SJCRH30 (cell line): ENCODE data around the gene SELE. TPM values are rescaled to one million over a fixed set of nuclear protein-coding genes. Genes with fewer than 3 reads are reported as not detected.

Experiments used
- DNase-seq, 2 experiments: peaks; one replicate each; pipeline ENCODE4 v3.0.0-alpha.2; 2015 to 2020
- H3K27ac ChIP-seq: fragments of 250-450 bp; sonication (Bioruptor Pico); 2 replicates; pipeline ENCODE4 v1.5.1; 2020; ENCODE audit warnings: mild to moderate bottlenecking, moderate library complexity
- H3K27me3 ChIP-seq: fragments of 250-450 bp; sonication (Bioruptor Pico); 2 replicates; pipeline ENCODE4 v1.5.1; 2020; ENCODE audit warnings: mild to moderate bottlenecking, moderate library complexity
- H3K36me3 ChIP-seq: fragments of 250-450 bp; sonication (Bioruptor Pico); 2 replicates; pipeline ENCODE4 v1.5.1; 2020; ENCODE audit warnings: mild to moderate bottlenecking, moderate library complexity
- H3K4me1 ChIP-seq: fragments of 250-450 bp; sonication (Bioruptor Pico); 2 replicates; pipeline ENCODE4 v1.5.1; 2020; ENCODE audit warnings: mild to moderate bottlenecking, moderate library complexity
- H3K4me3 ChIP-seq: fragments of 250-450 bp; sonication (Bioruptor Pico); 2 replicates; pipeline ENCODE4 v1.5.1; 2020; ENCODE audit warnings: mild to moderate bottlenecking, moderate library complexity
- H3K9me3 ChIP-seq: fragments of 250-450 bp; sonication (Bioruptor Pico); replicated peaks from 2 replicates; pipeline ENCODE4 v1.5.1; 2020; ENCODE audit warnings: mild to moderate bottlenecking, moderate library complexity
- total RNA-seq: library from RNA; depleted of rRNA; stranded (reverse); fragments of >200 nt; shearing (Covaris generic); gene quantifications from 2 replicates; pipeline ENCODE4 v1.2.3, GENCODE V29; 2014; rRNA removed

Gene SELE
- total RNA-seq, 1 experiment from 2014 or later, result not detected

DNA sequence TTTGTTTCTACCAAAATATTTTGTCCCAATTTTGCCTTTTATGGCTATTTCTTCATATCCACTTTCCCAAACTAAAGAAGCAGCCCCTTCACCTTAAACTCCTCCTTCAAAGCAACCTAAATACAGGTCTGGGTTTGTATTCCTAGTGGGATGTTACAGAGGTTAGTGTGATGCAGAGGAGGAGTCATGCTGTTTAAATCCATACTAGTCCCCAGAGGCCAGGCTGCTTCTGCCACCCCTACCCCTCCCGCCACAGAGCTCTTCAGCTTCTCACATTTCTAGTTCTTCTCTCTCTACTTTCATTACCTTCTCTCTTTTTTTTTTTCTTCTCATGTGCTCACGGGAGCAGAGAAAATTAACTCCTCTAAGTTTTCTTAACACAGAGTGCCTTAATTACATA is 51.8 kb downstream of the SELE start:
- no peak overlapping the region for H3K27ac ChIP-seq
- H3K27me3 ChIP-seq, result no peaks in the 10 kb centered on the region
- no peaks in the 10 kb centered on the region for H3K4me1 ChIP-seq
- H3K9me3 ChIP-seq, result no peaks in the 10 kb centered on the region
- DNase-seq, result no peak
- no peaks in the 10 kb centered on the region for H3K36me3 ChIP-seq
- no peak overlapping the region for H3K4me3 ChIP-seq

GRCh38 chr1:169681140-169681539 is 52.7 kb downstream of the SELE start:
- DNase-seq, result no peak
- H3K27me3 ChIP-seq, result no peaks in the 10 kb centered on the region
- no peak overlapping the region for H3K4me3 ChIP-seq
- no peaks in the 10 kb centered on the region for H3K36me3 ChIP-seq
- no peaks in the 10 kb centered on the region for H3K4me1 ChIP-seq
- no peaks in the 10 kb centered on the region for H3K9me3 ChIP-seq
- H3K27ac ChIP-seq, result no peak overlapping the region

- no peaks in the 10 kb centered on the region for H3K9me3 ChIP-seq
- no peak overlapping the region for H3K4me3 ChIP-seq
- no peaks in the 10 kb centered on the region for H3K4me1 ChIP-seq
- no peak for DNase-seq
- H3K27ac ChIP-seq, result no peak overlapping the region
- no peaks in the 10 kb centered on the region for H3K36me3 ChIP-seq
- H3K27me3 ChIP-seq, result no peaks in the 10 kb centered on the region
These were observed 53.4 kb downstream of the SELE start for GRCh38 chr1:169680377-169681019.

DNA sequence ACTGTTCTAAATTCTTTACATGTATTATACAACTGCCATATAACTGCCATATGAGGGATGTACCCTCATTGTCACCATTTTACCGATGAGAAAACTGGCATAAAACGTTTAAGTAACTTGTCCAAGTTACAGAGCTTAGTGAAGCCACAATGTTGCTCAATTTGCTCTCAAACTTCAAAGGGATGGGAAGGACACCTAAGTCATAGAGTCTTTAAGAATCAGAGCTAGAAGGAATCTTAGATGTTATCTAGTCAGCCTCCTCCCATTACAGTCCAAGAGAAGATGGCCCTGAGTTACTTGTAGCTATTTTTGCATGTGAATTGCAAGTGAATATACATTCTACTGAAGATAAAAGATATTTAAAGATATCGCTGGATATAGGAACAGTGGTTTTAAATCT is 54.2 kb downstream of the SELE start:
- no peaks in the 10 kb centered on the region for H3K4me1 ChIP-seq
- H3K9me3 ChIP-seq, result no peaks in the 10 kb centered on the region
- no peak overlapping the region for H3K4me3 ChIP-seq
- no peaks in the 10 kb centered on the region for H3K36me3 ChIP-seq
- no peak for DNase-seq
- H3K27ac ChIP-seq, result no peak overlapping the region
- H3K27me3 ChIP-seq, result no peaks in the 10 kb centered on the region

GRCh38 chr1:169676001-169676400 is 57.9 kb downstream of the SELE start:
- H3K27me3 ChIP-seq, result no peaks in the 10 kb centered on the region
- no peak overlapping the region for H3K4me3 ChIP-seq
- H3K27ac ChIP-seq, result no peak overlapping the region
- no peaks in the 10 kb centered on the region for H3K9me3 ChIP-seq
- H3K4me1 ChIP-seq, result no peaks in the 10 kb centered on the region
- no peak for DNase-seq
- H3K36me3 ChIP-seq, result no peaks in the 10 kb centered on the region

Other genes starting within 250 kb of the SELE start
- 26.9 and 27.2 TPM in 2 replicates for gene SLC19A2, start 248.1 kb downstream of the SELE start, total RNA-seq
- gene F5, start 147.6 kb downstream of the SELE start, total RNA-seq, result not detected in 2 replicates
- gene SELP, start 104.0 kb downstream of the SELE start, total RNA-seq, result not detected in 2 replicates
- not detected in 2 replicates for gene SELL, start 22.5 kb downstream of the SELE start, total RNA-seq
- gene METTL18, start 60.8 kb upstream of the SELE start, total RNA-seq, result 9.3 and 10.4 TPM in 2 replicates
- gene SCYL3, start 159.8 kb upstream of the SELE start, total RNA-seq, result 3.7 and 4.6 TPM in 2 replicates